HL-60 (cell line): ENCODE results near the gene TGM2.

Experiments used
- DNase-seq, 2 experiments: peaks; one replicate each; pipeline ENCODE4 v3.0.0-alpha.2; 2010 to 2020; ENCODE audit warnings: low read depth in 1 of 2, low spot score in 1 of 2
- H3K27ac ChIP-seq: fragments of 250-450 bp; sonication (Bioruptor Pico); replicated peaks from 2 replicates; pipeline ENCODE4 v1.5.1; 2020; ENCODE audit warnings: mild to moderate bottlenecking, moderate library complexity
- H3K27me3 ChIP-seq: fragments of 250-450 bp; sonication (Bioruptor Pico); 2 replicates; pipeline ENCODE4 v1.5.1; 2021; ENCODE audit warnings: mild to moderate bottlenecking, moderate library complexity; ENCODE audit not compliant: insufficient read depth, poor library complexity, severe bottlenecking
- H3K4me3 ChIP-seq: replicated peaks from 2 replicates; pipeline ENCODE4 v1.5.1; 2011; ENCODE audit warnings: mild to moderate bottlenecking, control low read depth, low read length; ENCODE audit not compliant: insufficient read depth
- GABPA ChIP-seq: IDR thresholded peaks from 2 replicates; pipeline ENCODE4 v1.6.1; 2012; ENCODE audit warnings: low read depth
- POLR2AphosphoS5 ChIP-seq: IDR thresholded peaks from 2 replicates; pipeline ENCODE4 v1.6.1; 2012; ENCODE audit warnings: low read depth
- SPI1 ChIP-seq: IDR thresholded peaks from 2 replicates; pipeline ENCODE4 v1.6.1; 2012; ENCODE audit warnings: low read depth, mild to moderate bottlenecking, borderline replicate concordance
- TF ChIP-seq, protein P1 (sequence below): IDR thresholded peaks from 2 replicates; pipeline ENCODE4 v1.6.1; 2012; ENCODE audit warnings: low read depth; ENCODE audit not compliant: insufficient replicate concordance
- TF ChIP-seq, protein P2 (sequence below): IDR thresholded peaks from one replicate; pipeline ENCODE4 v1.5.1; 2011; ENCODE audit warnings: low read length, control low read depth, inconsistent platforms; ENCODE audit not compliant: insufficient read depth

TGM2 gene

DNA sequence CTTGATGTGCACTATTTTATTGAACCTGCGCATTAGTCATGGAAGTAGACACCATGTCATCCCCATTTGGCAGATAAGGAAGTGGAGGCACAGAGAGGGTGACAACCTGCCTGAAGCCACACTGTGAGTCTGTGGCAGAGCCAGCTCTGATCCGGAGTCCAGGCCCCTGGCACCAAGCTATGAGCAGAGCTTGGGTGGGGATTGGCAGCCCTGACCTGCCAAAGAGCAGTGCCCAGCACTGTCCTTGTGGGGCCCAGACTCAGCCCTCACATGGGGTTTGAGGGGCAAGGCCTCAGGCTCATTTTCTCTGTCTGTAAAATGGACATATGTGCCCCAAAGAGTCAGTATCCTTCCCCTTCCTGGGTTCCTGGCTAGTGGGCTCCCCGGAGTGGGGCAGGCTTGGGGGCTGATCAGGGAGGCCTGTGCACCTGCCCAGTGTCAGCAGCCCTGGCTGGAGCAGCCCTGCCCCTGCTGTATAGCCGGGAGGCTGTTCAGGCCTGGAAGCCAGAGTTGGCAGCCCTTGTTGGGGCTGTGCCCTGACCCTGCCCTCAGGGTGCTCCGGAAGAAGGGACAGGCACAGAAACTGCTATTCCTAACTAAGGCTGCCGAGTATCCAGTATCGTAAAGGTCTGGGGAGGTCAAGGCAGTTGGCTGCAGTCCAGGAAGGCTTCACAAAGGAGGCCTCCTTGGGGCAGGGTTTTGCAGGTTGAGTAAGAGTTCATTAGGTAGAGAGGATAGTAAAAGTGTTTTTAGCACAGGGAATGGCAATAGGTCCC, 38.7 kb downstream of the TGM2 start:
- Histone ChIP-seq H3K4me3 (no peak overlapping the region), H3K27ac (no peak overlapping the region), H3K27me3 (no peaks in the 10 kb centered on the region)
- DNase-seq, result no peak
- TF ChIP-seq, protein P1, sequence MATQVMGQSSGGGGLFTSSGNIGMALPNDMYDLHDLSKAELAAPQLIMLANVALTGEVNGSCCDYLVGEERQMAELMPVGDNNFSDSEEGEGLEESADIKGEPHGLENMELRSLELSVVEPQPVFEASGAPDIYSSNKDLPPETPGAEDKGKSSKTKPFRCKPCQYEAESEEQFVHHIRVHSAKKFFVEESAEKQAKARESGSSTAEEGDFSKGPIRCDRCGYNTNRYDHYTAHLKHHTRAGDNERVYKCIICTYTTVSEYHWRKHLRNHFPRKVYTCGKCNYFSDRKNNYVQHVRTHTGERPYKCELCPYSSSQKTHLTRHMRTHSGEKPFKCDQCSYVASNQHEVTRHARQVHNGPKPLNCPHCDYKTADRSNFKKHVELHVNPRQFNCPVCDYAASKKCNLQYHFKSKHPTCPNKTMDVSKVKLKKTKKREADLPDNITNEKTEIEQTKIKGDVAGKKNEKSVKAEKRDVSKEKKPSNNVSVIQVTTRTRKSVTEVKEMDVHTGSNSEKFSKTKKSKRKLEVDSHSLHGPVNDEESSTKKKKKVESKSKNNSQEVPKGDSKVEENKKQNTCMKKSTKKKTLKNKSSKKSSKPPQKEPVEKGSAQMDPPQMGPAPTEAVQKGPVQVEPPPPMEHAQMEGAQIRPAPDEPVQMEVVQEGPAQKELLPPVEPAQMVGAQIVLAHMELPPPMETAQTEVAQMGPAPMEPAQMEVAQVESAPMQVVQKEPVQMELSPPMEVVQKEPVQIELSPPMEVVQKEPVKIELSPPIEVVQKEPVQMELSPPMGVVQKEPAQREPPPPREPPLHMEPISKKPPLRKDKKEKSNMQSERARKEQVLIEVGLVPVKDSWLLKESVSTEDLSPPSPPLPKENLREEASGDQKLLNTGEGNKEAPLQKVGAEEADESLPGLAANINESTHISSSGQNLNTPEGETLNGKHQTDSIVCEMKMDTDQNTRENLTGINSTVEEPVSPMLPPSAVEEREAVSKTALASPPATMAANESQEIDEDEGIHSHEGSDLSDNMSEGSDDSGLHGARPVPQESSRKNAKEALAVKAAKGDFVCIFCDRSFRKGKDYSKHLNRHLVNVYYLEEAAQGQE, result no peak

DNA sequence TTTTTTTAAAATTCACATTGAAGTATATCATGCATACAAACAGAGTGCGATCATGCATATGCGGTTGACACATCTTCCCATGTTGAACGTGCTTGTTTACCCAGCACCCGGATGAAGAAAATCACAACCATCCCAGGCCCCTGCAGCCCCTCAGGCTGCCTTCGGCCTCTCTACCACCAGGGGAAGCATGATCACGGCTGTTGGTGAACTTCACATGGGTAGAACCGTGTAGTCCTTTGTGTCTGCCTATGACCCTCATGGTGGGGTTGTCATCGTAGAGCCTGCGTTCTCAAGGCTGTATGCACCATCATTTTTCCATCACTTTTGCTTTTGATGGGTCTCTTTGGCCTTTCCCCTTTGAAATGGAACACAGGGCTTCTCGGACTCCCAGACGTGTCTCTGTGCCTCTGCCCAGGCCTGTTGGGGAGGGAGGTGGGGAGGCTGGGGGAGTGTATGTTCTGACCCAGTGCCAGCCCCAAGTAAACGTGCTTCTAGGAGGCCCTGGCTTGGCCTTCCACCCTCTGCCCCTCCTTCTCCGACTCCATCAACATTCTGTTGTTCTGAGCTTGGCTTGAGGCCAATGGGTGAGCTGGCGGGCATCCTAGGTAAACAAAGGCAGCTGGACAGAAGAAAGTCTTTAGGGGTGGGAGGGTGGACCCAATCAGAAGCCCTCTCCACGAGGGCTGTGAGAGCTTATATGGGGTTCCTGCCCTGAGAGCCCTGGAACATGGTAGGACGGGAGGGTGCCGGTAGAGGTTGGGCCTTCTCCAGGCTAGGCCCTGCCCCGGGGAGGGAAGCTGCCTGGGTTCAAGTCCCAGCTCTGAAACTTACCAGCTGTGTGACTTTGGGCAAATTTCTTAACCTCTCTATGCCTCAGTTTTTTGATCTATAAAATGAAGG, 39.7 kb downstream of the TGM2 start:
- TF ChIP-seq, protein P2, sequence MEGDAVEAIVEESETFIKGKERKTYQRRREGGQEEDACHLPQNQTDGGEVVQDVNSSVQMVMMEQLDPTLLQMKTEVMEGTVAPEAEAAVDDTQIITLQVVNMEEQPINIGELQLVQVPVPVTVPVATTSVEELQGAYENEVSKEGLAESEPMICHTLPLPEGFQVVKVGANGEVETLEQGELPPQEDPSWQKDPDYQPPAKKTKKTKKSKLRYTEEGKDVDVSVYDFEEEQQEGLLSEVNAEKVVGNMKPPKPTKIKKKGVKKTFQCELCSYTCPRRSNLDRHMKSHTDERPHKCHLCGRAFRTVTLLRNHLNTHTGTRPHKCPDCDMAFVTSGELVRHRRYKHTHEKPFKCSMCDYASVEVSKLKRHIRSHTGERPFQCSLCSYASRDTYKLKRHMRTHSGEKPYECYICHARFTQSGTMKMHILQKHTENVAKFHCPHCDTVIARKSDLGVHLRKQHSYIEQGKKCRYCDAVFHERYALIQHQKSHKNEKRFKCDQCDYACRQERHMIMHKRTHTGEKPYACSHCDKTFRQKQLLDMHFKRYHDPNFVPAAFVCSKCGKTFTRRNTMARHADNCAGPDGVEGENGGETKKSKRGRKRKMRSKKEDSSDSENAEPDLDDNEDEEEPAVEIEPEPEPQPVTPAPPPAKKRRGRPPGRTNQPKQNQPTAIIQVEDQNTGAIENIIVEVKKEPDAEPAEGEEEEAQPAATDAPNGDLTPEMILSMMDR, result no peak
- TF ChIP-seq POLR2AphosphoS5 (no peak), SPI1 (no peak), GABPA (no peak)
- TF ChIP-seq, protein P1, result no peak
- DNase-seq, result no peak
- Histone ChIP-seq H3K27me3 (no peaks in the 10 kb centered on the region), H3K27ac (no peak overlapping the region), H3K4me3 (no peak overlapping the region)

DNA sequence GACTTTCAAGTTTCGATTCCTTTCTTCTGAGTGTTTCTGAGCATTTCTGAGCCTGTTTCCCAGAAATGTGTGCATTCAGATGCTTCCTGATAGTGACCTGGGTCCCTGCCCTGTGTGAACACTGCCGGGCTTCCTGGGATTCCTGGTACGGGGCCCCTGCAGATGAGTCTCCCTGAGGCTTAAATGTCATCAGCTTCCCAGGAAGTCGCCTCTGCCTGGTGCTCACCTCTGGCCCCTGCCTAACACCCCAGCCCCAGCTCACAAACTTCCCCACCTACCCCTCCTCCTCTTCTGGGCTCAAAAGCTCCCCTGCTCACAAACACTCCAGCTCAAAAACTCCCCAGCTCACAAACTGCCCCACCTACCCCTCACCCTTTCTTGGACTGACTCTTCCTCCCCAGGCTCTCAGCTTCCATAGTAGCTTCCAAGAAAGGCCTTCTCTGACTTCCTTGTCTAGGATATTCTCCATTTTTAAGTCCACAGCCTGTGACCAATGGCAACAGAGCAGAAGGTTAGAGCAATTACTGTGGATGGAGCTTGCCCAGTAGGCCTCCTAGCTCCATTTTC, 42.0 kb downstream of the TGM2 start:
- TF ChIP-seq SPI1, result no peak
- no peak for TF ChIP-seq GABPA
- TF ChIP-seq, protein P1, result no peak
- TF ChIP-seq POLR2AphosphoS5, result no peak
- TF ChIP-seq, protein P2, result no peak
- no peak for DNase-seq
- no peak overlapping the region for H3K4me3 ChIP-seq
- H3K27me3 ChIP-seq, result no peaks in the 10 kb centered on the region
- H3K27ac ChIP-seq, result no peak overlapping the region
